Skeletal muscle satellite cell (primary cell): ENCODE results near the gene ASB6.
"Not testable (repeated sequence)": the region's sequence is repeated elsewhere in the genome, so short reads cannot be mapped to it uniquely, and the experiment has no call there.

Experiments
- H3K27me3 ChIP-seq: 2 replicates; pipeline ENCODE4 v1.7.0; 2013; ENCODE audit warnings: low read length; ENCODE audit not compliant: control insufficient read depth, insufficient read depth
- H3K36me3 ChIP-seq: 2 replicates; pipeline ENCODE4 v1.7.0; 2013; ENCODE audit warnings: mild to moderate bottlenecking, control low read depth, low read length; ENCODE audit not compliant: insufficient read depth
- H3K4me1 ChIP-seq: 2 replicates; pipeline ENCODE4 v1.7.0; 2013; ENCODE audit warnings: low read length; ENCODE audit not compliant: control insufficient read depth, insufficient read depth
- H3K4me2 ChIP-seq: 2 replicates; pipeline ENCODE4 v1.7.0; 2013; ENCODE audit warnings: mild to moderate bottlenecking, low read length
- H3K4me3 ChIP-seq: 2 replicates; pipeline ENCODE4 v1.7.0; 2013; ENCODE audit warnings: low read length
- H3K9ac ChIP-seq: 2 replicates; pipeline ENCODE4 v1.7.0; 2013; ENCODE audit warnings: mild to moderate bottlenecking, low read depth, low read length, moderate library complexity
- H3K9me3 ChIP-seq: replicated peaks from 2 replicates; pipeline ENCODE4 v1.7.0; 2013; ENCODE audit warnings: mild to moderate bottlenecking, control low read depth, low read length

The ASB6 gene

GRCh38 chr9:129597355-129598088, 44.4 kb downstream of the ASB6 start:
- no peaks in the 10 kb centered on the region for H3K36me3 ChIP-seq
- H3K4me3 ChIP-seq: peak overlapping the region; percentile 64
- H3K9me3 ChIP-seq: no peaks in the 10 kb centered on the region
- peak overlapping the region; percentile 91 for H3K4me2 ChIP-seq
- H3K4me1 ChIP-seq: peaks cover 31% of the 10 kb centered on the region
- no peaks in the 10 kb centered on the region for H3K27me3 ChIP-seq
- H3K9ac ChIP-seq: peak overlapping the region; percentile 75

- peaks cover 31% of the 10 kb centered on the region for H3K4me1 ChIP-seq
- peak overlapping the region; percentile 38 for H3K4me3 ChIP-seq
- peak overlapping the region; percentile 65 for H3K9ac ChIP-seq
- peak overlapping the region; percentile 91 for H3K4me2 ChIP-seq
- no peaks in the 10 kb centered on the region for H3K36me3 ChIP-seq
- no peaks in the 10 kb centered on the region for H3K9me3 ChIP-seq
- H3K27me3 ChIP-seq: no peaks in the 10 kb centered on the region
These were observed 45.2 kb downstream of the ASB6 start for GRCh38 chr9:129596541-129597331.

GRCh38 chr9:129595903-129596540, 45.9 kb downstream of the ASB6 start:
- Histone ChIP-seq H3K9ac (no peak overlapping the region), H3K4me3 (no peak overlapping the region), H3K4me1 (peaks cover 31% of the 10 kb centered on the region), H3K27me3 (no peaks in the 10 kb centered on the region), H3K36me3 (no peaks in the 10 kb centered on the region), H3K9me3 (no peaks in the 10 kb centered on the region), H3K4me2 (no peak overlapping the region)

- H3K36me3 ChIP-seq: no peaks in the 10 kb centered on the region
- H3K9me3 ChIP-seq: no peaks in the 10 kb centered on the region
- H3K4me3 ChIP-seq: no peak overlapping the region
- H3K4me1 ChIP-seq: peaks cover 31% of the 10 kb centered on the region
- no peak overlapping the region for H3K9ac ChIP-seq
- H3K27me3 ChIP-seq: no peaks in the 10 kb centered on the region
- H3K4me2 ChIP-seq: peak overlapping the region; percentile 2
These were observed 46.6 kb downstream of the ASB6 start for GRCh38 chr9:129595311-129595741.

GRCh38 chr9:129594632-129595031, 47.3 kb downstream of the ASB6 start:
- peaks cover 31% of the 10 kb centered on the region for H3K4me1 ChIP-seq
- H3K27me3 ChIP-seq: no peaks in the 10 kb centered on the region
- no peaks in the 10 kb centered on the region for H3K9me3 ChIP-seq
- no peak overlapping the region for H3K9ac ChIP-seq
- no peaks in the 10 kb centered on the region for H3K36me3 ChIP-seq
- H3K4me3 ChIP-seq: no peak overlapping the region
- no peak overlapping the region for H3K4me2 ChIP-seq

- H3K27me3 ChIP-seq, H3K36me3 ChIP-seq, H3K4me2 ChIP-seq, H3K9ac ChIP-seq, H3K4me3 ChIP-seq, H3K9me3 ChIP-seq: not testable (repeated sequence)
- H3K4me1 ChIP-seq: peaks cover 26% of the 10 kb centered on the region
These were observed 49.2 kb downstream of the ASB6 start for GRCh38 chr9:129592790-129593189.

GRCh38 chr9:129591916-129592315, 50.0 kb downstream of the ASB6 start:
- Histone ChIP-seq H3K27me3 (no peaks in the 10 kb centered on the region), H3K4me3 (no peak overlapping the region), H3K9ac (no peak overlapping the region)

GRCh38 chr9:129590466-129590865, 51.5 kb downstream of the ASB6 start:
- H3K4me2 ChIP-seq: no peak overlapping the region
- H3K9me3 ChIP-seq: no peaks in the 10 kb centered on the region
- H3K27me3 ChIP-seq: no peaks in the 10 kb centered on the region
- H3K4me3 ChIP-seq: no peak overlapping the region
- H3K4me1 ChIP-seq: peaks cover 12% of the 10 kb centered on the region
- no peak overlapping the region for H3K9ac ChIP-seq
- H3K36me3 ChIP-seq: no peaks in the 10 kb centered on the region

More at GRCh38 chr9:129591916-129592315, 50.0 kb downstream of the ASB6 start:
- peaks cover 22% of the 10 kb centered on the region for H3K4me1 ChIP-seq
- H3K4me2 ChIP-seq: no peak overlapping the region
- H3K36me3 ChIP-seq: no peaks in the 10 kb centered on the region
- H3K9me3 ChIP-seq: no peaks in the 10 kb centered on the region

GRCh38 chr9:129587487-129588262, 54.3 kb downstream of the ASB6 start:
- no peak overlapping the region for H3K4me3 ChIP-seq
- no peaks in the 10 kb centered on the region for H3K9me3 ChIP-seq
- no peak overlapping the region for H3K9ac ChIP-seq
- no peaks in the 10 kb centered on the region for H3K36me3 ChIP-seq
- H3K4me1 ChIP-seq: peaks cover 7% of the 10 kb centered on the region
- no peak overlapping the region for H3K4me2 ChIP-seq
- H3K27me3 ChIP-seq: no peaks in the 10 kb centered on the region

GRCh38 chr9:129586685-129587084, 55.3 kb downstream of the ASB6 start:
- Histone ChIP-seq H3K9me3 (no peaks in the 10 kb centered on the region), H3K9ac (no peak overlapping the region), H3K36me3 (no peaks in the 10 kb centered on the region), H3K4me3 (no peak overlapping the region), H3K4me2 (no peak overlapping the region), H3K4me1 (peaks cover 7% of the 10 kb centered on the region), H3K27me3 (no peaks in the 10 kb centered on the region)

GRCh38 chr9:129586245-129586644, 55.7 kb downstream of the ASB6 start:
- Histone ChIP-seq H3K36me3 (no peaks in the 10 kb centered on the region), H3K9ac (no peak overlapping the region), H3K9me3 (no peaks in the 10 kb centered on the region), H3K27me3 (no peaks in the 10 kb centered on the region), H3K4me2 (no peak overlapping the region), H3K4me3 (no peak overlapping the region), H3K4me1 (peaks cover 7% of the 10 kb centered on the region)
